ENCODE results near the gene GLUD2.
"Not testable (repeated sequence)": the region's sequence is repeated elsewhere in the genome, so short reads cannot be mapped to it uniquely, and the experiment has no call there.

GLUD2 gene

DNA sequence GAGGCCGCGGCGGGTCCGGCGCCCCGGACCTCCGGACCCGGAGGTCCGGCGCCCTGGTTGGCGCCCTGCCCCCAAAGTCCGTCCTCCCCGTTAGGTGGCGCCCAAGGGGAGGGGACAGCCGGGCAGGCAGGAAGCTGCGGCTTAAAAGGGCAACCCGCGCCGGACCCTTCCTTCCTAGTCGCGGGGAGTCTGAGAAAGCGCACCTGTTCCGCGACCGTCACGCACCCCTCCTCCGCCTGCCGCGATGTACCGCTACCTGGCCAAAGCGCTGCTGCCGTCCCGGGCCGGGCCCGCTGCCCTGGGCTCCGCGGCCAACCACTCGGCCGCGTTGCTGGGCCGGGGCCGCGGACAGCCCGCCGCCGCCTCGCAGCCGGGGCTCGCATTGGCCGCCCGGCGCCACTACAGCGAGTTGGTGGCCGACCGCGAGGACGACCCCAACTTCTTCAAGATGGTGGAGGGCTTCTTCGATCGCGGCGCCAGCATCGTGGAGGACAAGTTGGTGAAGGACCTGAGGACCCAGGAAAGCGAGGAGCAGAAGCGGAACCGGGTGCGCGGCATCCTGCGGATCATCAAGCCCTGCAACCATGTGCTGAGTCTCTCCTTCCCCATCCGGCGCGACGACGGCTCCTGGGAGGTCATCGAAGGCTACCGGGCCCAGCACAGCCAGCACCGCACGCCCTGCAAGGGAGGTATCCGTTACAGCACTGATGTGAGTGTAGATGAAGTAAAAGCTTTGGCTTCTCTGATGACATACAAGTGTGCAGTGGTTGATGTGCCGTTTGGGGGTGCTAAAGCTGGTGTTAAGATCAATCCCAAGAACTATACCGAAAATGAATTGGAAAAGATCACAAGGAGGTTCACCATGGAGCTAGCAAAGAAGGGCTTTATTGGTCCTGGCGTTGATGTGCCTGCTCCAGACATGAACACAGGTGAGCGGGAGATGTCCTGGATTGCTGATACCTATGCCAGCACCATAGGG lies at the start of gene GLUD2:
TSS of gene GLUD2 (plus strand) at position 170 of the 979 bp plus-strand sequence. CDS start at position 245, 75 bp downstream.
- DNase-seq, result not testable (repeated sequence)

DNA sequence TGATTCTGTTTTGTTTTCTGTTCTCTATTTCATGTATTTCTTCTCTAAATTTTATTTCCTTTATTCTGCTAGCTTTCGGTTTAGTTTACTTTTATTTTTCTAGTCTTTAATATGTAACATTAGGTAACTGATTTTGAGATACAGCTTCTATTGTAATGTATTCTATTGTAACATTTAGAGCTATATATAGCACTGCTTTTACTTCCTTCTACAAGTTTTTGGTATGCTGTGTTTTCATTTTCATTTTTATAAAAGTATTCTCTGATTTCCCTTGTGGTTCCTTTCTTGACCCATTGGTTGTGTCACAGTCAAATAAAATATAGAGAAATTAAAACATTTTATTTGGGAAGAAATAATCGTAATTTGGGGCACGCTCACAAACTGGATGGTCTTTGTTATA lies 48.0 kb upstream of the GLUD2 start:
- no peak for DNase-seq

- DNase-seq, result no peak
Measured at GRCh38 chrX:121000589-121000988, 46.8 kb upstream of the GLUD2 start.

DNA sequence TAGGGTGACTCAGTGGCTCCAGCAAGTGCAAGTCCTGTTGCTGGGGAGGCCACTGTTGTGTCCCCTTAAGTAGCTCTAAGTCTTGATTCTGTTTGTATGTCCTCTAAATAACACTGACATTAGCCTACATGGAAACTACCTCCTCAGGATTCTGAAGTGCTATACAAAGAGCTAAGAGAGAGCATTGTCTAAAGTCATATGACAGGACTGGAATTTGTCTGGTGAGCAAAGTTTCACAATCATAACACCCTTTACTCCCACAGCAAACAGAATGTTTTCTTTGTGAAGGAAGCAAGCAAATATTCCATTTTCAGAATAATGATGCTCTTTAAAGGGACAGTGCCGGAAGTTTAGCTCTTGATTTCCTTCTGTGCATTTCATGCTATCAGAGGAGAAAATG lies 38.5 kb upstream of the GLUD2 start:
- DNase-seq, result no peak

DNA sequence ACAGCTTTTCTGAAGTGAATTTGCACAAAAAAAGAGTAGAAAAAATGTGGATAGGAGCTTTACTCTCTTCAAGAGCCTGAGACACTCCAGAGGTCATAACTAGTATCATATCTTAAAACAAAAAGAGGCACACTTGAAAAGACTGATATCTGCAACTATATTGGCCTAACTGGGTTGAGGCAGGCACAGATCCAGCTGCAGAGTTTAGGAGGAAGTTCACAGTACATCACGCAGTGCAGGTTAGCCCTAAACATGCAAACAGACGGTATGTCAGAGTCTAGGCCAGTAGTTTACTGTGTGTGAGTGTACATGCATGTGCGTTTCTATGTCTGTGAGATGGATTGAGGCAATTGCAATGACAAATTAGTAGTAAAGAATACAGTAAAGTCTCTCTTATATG lies 37.6 kb upstream of the GLUD2 start:
- no peak for DNase-seq

DNA sequence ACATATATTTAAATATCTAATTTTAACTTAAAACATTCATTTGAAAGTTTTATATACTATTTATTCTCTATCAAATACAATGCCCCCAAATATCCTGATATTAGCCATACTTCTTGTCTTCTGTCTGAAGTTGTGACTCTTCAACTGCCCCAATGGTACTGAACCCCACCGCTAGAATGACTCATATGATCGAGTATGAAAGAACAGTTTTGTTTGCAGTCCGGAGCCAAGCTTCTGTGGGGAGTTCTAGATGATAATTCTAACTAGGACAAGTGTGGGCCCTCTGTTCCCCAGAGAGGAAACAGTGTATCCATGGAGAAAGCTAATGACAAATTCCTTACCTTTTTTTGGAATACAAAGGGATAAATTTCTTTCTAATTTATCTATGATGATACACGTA lies 37.2 kb upstream of the GLUD2 start:
- DNase-seq, result no peak

DNA sequence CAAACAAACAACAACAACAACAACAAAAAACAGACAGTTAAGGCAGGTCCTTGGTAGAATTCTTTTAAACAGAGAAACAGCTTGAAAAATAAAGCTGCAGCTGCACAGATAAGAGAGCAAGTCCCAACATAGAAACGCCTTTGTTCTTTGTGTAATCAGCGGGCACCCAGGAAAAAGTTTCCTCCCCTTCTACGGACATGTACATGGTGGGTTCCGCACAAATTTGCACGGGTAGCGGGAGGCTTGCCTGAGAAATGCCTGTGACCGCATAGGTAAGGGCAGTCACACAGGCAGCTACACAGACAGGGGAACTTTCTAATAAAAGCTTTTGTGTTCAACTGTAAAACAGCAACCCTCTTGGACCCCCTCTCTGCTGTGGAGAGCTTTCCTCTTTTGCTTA lies 36.2 kb upstream of the GLUD2 start:
- no peak for DNase-seq

- DNase-seq, result no peak
Measured at GRCh38 chrX:121013897-121014455, 33.4 kb upstream of the GLUD2 start.

DNA sequence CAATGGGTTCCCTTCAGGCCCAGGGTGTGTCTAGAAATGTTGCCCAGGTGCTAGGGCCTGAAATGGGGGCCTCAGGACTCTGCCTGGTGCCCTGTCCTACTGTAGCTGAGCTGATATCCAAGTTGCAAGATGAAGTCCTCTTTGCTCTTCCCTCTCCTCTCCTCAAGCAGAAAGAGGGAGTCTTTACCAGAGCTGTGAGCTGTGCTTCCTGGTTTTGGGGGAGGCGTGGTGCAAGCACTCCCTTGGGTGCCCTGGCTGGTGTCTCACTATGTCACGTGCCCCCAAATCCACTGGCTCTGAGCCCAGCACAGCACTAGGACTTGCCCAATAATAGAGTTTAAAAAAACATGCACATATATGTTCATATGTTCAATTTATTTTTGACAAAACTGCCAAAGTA lies 32.6 kb upstream of the GLUD2 start:
- no peak for DNase-seq

DNA sequence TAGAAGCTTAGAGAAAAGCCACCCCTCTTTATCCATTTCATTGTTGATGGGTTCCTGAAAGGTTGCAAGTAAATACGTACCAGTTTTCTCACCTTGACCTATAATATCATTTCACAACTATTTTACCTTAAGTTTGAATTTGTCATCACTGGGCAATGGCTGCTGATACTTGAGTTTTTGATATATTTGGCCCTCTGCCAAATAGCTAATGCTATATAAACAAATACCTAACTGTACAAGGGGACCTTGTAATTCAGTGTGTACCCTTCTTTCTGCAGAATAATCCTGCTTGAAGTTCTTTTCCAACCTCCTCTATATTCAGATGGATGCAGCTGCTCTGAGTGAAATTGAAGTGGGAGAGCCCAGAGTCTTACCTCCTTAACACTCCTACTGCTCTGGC lies 19.0 kb upstream of the GLUD2 start:
- no peak for DNase-seq

DNA sequence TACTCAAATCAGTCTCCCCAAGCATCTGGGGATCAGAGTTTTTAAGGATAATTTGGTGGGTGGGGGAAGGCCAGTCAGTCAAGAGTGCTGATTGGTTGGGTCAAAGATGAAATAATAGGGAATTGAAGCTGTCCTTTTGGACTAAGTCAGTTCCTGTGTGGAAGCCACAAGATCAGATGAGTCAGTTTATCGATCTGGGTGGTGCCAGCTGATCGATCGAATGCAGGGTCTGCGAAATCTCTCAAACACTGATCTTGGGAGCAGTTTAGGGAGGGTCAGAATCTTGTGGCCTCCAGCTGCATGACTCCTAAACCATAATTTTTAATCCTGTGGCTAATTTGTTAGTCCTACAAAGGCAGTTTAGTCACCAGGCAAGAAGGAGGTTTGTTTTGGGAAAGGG lies 17.3 kb upstream of the GLUD2 start:
- no peak for DNase-seq

DNA sequence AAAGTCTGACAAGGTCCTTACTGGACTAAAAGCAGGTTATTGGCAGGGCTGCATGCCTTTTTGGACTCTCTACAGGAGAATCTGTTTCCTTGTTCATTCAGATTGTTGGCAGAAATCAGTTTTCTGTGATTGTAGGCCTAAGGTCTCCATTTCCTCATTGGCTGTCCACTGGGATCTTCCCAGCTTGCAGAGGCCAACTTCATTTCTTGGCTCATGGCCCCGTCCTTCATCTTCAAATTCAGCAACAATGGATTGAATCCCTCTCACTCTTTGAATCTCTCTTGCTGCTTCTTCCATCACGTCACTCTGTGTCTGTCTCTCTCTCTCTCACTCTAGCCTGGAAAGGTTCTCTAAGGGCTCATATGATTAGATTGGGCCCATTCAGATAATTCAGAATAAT lies 14.9 kb upstream of the GLUD2 start:
- no peak for DNase-seq

DNA sequence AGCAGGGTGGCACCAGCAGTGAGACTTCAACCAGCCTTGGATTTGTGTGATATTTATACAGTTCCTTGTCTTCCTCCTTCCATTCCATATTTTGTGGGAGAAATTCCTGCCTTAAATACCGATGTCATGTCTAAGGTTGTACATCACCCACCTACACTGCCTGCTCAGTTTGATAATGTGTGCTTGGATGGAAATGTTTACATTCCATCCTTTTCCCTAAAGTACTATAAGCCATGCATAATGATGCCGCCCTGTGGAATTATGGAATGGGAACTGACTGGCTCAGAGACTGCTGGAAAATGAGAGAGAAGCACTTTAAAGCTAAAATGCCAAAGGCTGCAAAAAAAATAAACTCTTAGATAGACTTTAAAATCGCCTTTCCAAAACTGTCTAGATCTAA lies 11.3 kb upstream of the GLUD2 start:
- DNase-seq, result no peak

DNA sequence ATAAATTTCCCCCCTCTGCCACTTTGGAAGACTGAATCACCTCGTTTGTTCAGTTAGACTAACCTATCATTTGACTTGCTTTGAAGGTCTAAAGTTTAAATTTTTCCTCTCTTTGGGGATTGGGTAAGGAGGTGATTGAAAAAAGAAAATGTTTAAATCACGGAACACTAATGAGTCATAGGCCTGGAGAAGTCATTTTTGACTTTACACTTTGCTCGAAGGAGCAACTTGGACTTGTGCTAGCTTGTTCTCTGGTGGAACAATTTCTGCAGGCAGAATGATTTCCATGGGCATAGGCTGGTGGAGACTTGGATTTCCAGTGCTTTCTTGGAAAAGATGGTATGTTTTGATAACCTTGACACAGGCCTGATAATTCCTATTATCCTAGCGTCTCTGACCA lies 10.5 kb upstream of the GLUD2 start:
- no peak for DNase-seq

GRCh38 chrX:121050781-121051180 lies 3.4 kb downstream of the GLUD2 start:
- no peak for DNase-seq

DNA sequence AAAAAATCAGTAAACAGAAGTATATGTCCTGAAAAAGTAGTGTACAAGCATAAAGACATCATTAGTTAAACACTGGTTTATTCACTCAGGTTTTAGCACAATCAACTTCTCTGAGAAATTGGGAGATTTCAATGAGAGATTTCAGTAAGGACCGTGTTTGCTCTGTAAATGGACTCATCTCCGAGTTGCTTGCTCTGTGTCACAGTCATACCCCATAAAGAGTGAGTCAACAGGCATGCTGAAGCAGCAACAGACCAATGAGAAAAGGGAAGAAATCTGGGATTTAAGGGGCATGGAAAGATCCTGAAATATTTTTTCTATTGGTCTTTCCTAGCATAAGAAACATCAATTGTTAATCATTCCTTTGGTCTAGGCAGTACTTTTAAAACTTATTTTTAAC lies 4.7 kb downstream of the GLUD2 start:
- DNase-seq, result no peak

DNA sequence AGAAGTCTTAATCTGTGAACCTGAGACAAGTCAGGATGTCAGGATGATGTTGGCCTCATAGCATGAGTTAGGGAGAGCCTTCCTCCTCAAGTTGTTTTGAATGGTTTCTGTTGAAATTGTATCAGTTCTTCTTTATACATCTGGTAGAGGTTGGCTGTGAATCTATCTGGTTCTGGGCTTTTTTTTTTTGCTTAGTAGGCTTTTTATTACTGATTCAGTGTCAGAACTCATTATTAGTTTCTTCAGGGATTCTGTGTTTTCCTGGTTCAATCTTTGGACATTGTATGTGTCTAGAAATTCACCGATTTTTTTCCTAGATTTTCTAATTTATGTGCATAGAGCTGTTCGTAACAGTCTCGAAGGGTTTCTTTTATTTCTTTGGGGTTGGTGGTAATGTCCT lies 14.9 kb downstream of the GLUD2 start:
- DNase-seq, result no peak

DNA sequence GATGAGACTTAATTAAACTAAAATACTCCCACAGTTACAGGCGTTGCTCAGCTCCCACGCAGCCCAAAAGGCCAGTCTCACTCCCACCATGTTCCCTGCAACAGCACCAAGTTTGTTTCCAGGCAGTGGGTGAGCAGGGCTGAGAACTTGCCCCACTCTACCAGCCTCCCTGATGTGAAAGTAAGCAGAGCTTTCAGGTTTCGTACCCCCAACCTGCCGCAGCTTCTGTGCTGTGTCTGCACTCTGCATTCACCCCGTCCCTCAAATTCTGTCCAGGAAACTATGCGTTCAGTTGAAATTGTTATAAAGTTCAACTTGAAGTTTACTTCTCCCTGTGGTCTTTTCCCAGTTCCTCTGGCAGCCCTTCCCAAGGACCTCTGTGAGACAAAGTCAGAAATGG lies 17.2 kb downstream of the GLUD2 start:
- no peak for DNase-seq

DNA sequence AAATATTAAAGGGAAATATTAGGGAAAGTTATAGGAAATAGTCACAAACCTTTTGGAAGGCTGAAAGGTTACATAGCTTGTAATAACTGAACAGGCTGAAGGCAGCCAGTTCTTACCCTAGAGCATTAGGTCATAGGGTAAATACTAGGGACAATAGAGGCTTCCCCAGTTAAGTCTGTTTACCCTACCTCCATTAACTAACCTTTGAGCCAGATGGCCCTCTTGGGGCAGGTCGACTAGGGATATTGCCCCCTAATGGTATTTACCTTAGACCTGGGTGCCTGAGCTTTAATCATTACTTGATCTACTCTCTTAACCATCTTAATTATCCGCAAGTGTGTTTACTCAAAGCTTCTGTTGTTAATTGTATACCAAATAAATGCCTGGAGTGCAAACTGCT lies 36.8 kb downstream of the GLUD2 start:
- DNase-seq, result not testable (repeated sequence)

DNA sequence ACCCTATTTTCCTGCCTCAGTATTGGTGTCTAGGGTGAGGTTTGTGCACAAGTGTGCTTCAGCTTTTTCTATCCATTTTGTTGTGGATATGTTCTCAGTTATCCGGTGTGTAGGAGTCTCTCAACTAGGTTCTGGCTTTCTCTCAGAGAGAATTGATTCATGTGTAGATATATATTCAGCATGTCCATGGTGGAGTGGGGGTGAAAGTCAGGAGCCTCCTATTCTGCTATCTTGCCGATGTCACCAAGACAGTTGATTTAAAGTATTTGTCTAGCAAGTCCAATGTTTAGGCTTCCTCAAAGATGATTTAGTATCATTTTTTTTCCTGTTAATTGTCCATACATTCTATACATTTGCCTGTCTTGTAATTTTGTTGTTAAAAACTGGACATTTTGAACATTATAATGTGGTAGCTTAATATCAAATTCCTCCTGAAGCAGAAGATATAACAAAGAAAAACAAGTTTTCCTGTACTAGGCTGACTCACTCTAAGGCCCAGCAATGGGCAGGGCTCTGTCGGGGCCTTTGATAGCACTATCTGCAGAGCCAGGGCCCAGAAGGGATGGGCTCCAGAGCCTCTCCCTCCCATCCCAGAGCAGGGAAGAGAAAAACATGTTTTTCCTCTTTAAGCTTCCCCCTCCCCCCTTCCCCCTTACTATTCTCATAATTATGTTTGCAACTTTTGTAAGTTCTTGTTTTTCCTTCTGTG lies 37.6 kb downstream of the GLUD2 start:
- no peak for DNase-seq

DNA sequence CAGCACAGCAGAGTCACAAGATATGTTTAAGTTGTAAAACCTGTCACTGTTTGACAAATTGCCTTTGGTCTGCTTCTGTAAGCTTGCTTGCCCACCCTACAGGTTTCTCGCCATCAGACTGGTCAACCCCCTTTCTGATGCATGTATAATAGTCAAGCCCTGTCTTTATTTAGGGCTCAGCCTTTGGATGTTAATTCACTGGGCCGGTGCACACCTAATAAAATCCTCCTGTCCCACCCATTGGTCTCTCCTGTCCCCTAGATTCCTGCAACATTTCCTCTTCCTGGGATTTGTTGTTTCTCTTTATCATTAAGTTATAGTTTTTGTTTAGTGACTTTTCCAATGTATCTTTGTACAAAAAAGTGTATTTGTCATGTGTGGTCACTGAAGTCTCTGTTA lies 38.2 kb downstream of the GLUD2 start:
- DNase-seq, result no peak

GRCh38 chrX:121093011-121093410 lies 45.6 kb downstream of the GLUD2 start:
- no peak for DNase-seq

All from activated gamma-delta T cell treated with Interleukin-2 at 50 U/mL for 16 hours (primary cell).